Measurements from ENCODE around the gene SLC6A4.

The SLC6A4 gene

GRCh38 chr17:30222251-30222650 lies 13.2 kb downstream of the SLC6A4 start:
- ATAC-seq (replicated peaks) (no peak), DNase-seq (no peak)
- H3K9me3 Mint-ChIP-seq: no peaks in the 10 kb centered on the region
- H3K4me3 Mint-ChIP-seq: no peak overlapping the region
- no peaks in the 10 kb centered on the region for H3K36me3 Mint-ChIP-seq (ENCODE audit: insufficient read depth)
- no peak overlapping the region for H3K27ac Mint-ChIP-seq
- peaks cover 23 to 41% of the 10 kb centered on the region in 2 donors for H3K27me3 Mint-ChIP-seq
- no peaks in the 10 kb centered on the region for H3K4me1 Mint-ChIP-seq (ENCODE audit: low read depth in 2 of 2)

- no peaks in the 10 kb centered on the region for H3K4me1 Mint-ChIP-seq (ENCODE audit: low read depth in 2 of 2)
- no peak for ATAC-seq (replicated peaks)
- no peaks in the 10 kb centered on the region for H3K36me3 Mint-ChIP-seq (ENCODE audit: insufficient read depth)
- H3K9me3 Mint-ChIP-seq: no peaks in the 10 kb centered on the region
- peaks cover 23 to 48% of the 10 kb centered on the region in 2 donors for H3K27me3 Mint-ChIP-seq
- H3K4me3 Mint-ChIP-seq: no peak overlapping the region
- no peak overlapping the region for H3K27ac Mint-ChIP-seq
- DNase-seq: no peak
Observed at GRCh38 chr17:30221346-30221745, 14.2 kb downstream of the SLC6A4 start.

- Mint-ChIP-seq H3K36me3 (ENCODE audit: insufficient read depth) (no peaks in the 10 kb centered on the region), H3K4me3 (no peak overlapping the region), H3K27me3 (peaks cover 15 to 38% of the 10 kb centered on the region in 2 donors), H3K9me3 (no peaks in the 10 kb centered on the region), H3K4me1 (ENCODE audit: low read depth in 2 of 2) (no peaks in the 10 kb centered on the region), H3K27ac (no peak overlapping the region)
- DNase-seq (no peak), ATAC-seq (replicated peaks) (no peak)
Observed at GRCh38 chr17:30220414-30220813, 15.1 kb downstream of the SLC6A4 start.

- H3K36me3 Mint-ChIP-seq (ENCODE audit: insufficient read depth): no peaks in the 10 kb centered on the region
- ATAC-seq (replicated peaks): no peak
Observed at GRCh38 chr17:30219833-30220232, 15.7 kb downstream of the SLC6A4 start.

GRCh38 chr17:30219315-30219714 lies 16.2 kb downstream of the SLC6A4 start:
- Mint-ChIP-seq H3K4me1 (ENCODE audit: low read depth in 2 of 2) (no peaks in the 10 kb centered on the region), H3K27ac (peak overlapping the region in 1 of 2 donors; percentile 46), H3K4me3 (no peak overlapping the region), H3K27me3 (peaks cover 5 to 30% of the 10 kb centered on the region in 2 donors), H3K9me3 (no peaks in the 10 kb centered on the region), H3K36me3 (ENCODE audit: insufficient read depth) (no peaks in the 10 kb centered on the region)
- no peak for DNase-seq
- no peak for ATAC-seq (replicated peaks)

More at GRCh38 chr17:30219833-30220232, 15.7 kb downstream of the SLC6A4 start:
- H3K27ac Mint-ChIP-seq: no peak overlapping the region
- H3K4me1 Mint-ChIP-seq (ENCODE audit: low read depth in 2 of 2): no peaks in the 10 kb centered on the region
- H3K27me3 Mint-ChIP-seq: peaks cover 10 to 33% of the 10 kb centered on the region in 2 donors
- no peak for DNase-seq
- H3K9me3 Mint-ChIP-seq: no peaks in the 10 kb centered on the region
- no peak overlapping the region for H3K4me3 Mint-ChIP-seq

- no peak overlapping the region for H3K4me3 Mint-ChIP-seq
- no peak for ATAC-seq (replicated peaks)
- H3K27me3 Mint-ChIP-seq: peaks cover 5 to 30% of the 10 kb centered on the region in 2 donors
- no peaks in the 10 kb centered on the region for H3K9me3 Mint-ChIP-seq
- no peaks in the 10 kb centered on the region for H3K4me1 Mint-ChIP-seq (ENCODE audit: low read depth in 2 of 2)
- peak overlapping the region in 1 of 2 donors; percentile 46 for H3K27ac Mint-ChIP-seq
- no peak for DNase-seq
- no peaks in the 10 kb centered on the region for H3K36me3 Mint-ChIP-seq (ENCODE audit: insufficient read depth)
Observed at GRCh38 chr17:30218799-30219198, 16.7 kb downstream of the SLC6A4 start.

- Mint-ChIP-seq H3K4me3 (no peak overlapping the region), H3K36me3 (ENCODE audit: insufficient read depth) (no peaks in the 10 kb centered on the region), H3K9me3 (no peaks in the 10 kb centered on the region), H3K27me3 (peaks cover 5 to 30% of the 10 kb centered on the region in 2 donors), H3K4me1 (ENCODE audit: low read depth in 2 of 2) (no peaks in the 10 kb centered on the region), H3K27ac (no peak overlapping the region)
- no peak for ATAC-seq (replicated peaks)
- DNase-seq: no peak
Observed at GRCh38 chr17:30217746-30218245, 17.7 kb downstream of the SLC6A4 start.

- peaks cover 5 to 28% of the 10 kb centered on the region in 2 donors for H3K27me3 Mint-ChIP-seq
- no peaks in the 10 kb centered on the region for H3K9me3 Mint-ChIP-seq
- ATAC-seq (replicated peaks) (no peak), DNase-seq (no peak)
- H3K4me3 Mint-ChIP-seq: no peak overlapping the region
- no peaks in the 10 kb centered on the region for H3K4me1 Mint-ChIP-seq (ENCODE audit: low read depth in 2 of 2)
- no peak overlapping the region for H3K27ac Mint-ChIP-seq
- H3K36me3 Mint-ChIP-seq (ENCODE audit: insufficient read depth): no peaks in the 10 kb centered on the region
Observed at GRCh38 chr17:30217054-30217453, 18.4 kb downstream of the SLC6A4 start.

GRCh38 chr17:30212750-30213149 lies 22.7 kb downstream of the SLC6A4 start:
- H3K27me3 Mint-ChIP-seq: peaks cover 5 to 21% of the 10 kb centered on the region in 2 donors
- peaks cover 6 to 7% of the 10 kb centered on the region in 2 donors for H3K4me1 Mint-ChIP-seq (ENCODE audit: low read depth in 2 of 2)
- H3K9me3 Mint-ChIP-seq: no peaks in the 10 kb centered on the region
- peak overlapping the region in 1 of 2 donors; percentile 21 for H3K27ac Mint-ChIP-seq
- ATAC-seq (replicated peaks) (no peak), DNase-seq (no peak)
- no peaks in the 10 kb centered on the region for H3K36me3 Mint-ChIP-seq (ENCODE audit: insufficient read depth)
- no peak overlapping the region for H3K4me3 Mint-ChIP-seq

GRCh38 chr17:30211371-30211770 lies 24.1 kb downstream of the SLC6A4 start:
- peak; percentile 54 for ATAC-seq (replicated peaks)
- Mint-ChIP-seq H3K27ac (peak overlapping the region in 1 of 2 donors; percentile 70), H3K4me3 (no peak overlapping the region)

GRCh38 chr17:30210901-30211300 lies 24.6 kb downstream of the SLC6A4 start:
- Mint-ChIP-seq H3K9me3 (no peaks in the 10 kb centered on the region), H3K4me3 (no peak overlapping the region), H3K27ac (peak overlapping the region in 1 of 2 donors; percentile 70), H3K4me1 (ENCODE audit: low read depth in 2 of 2) (peaks cover 6 to 7% of the 10 kb centered on the region in 2 donors), H3K36me3 (ENCODE audit: insufficient read depth) (no peaks in the 10 kb centered on the region), H3K27me3 (peaks cover 8 to 28% of the 10 kb centered on the region in 2 donors)
- ATAC-seq (replicated peaks) (no peak), DNase-seq (no peak)

More at GRCh38 chr17:30211371-30211770, 24.1 kb downstream of the SLC6A4 start:
- DNase-seq: peak in 1 of 3 experiments; percentile 12
- H3K9me3 Mint-ChIP-seq: no peaks in the 10 kb centered on the region
- H3K4me1 Mint-ChIP-seq (ENCODE audit: low read depth in 2 of 2): peaks cover 6 to 7% of the 10 kb centered on the region in 2 donors
- H3K27me3 Mint-ChIP-seq: peaks cover 8 to 23% of the 10 kb centered on the region in 2 donors
- H3K36me3 Mint-ChIP-seq (ENCODE audit: insufficient read depth): no peaks in the 10 kb centered on the region

GRCh38 chr17:30210366-30210765 lies 25.1 kb downstream of the SLC6A4 start:
- DNase-seq: no peak

GRCh38 chr17:30209930-30210329 lies 25.6 kb downstream of the SLC6A4 start:
- H3K27me3 Mint-ChIP-seq: peaks cover 8 to 37% of the 10 kb centered on the region in 2 donors

More at GRCh38 chr17:30210366-30210765, 25.1 kb downstream of the SLC6A4 start:
- no peak overlapping the region for H3K27ac Mint-ChIP-seq
- H3K4me1 Mint-ChIP-seq (ENCODE audit: low read depth in 2 of 2): peaks cover 6 to 7% of the 10 kb centered on the region in 2 donors
- no peak overlapping the region for H3K4me3 Mint-ChIP-seq
- peaks cover 8 to 33% of the 10 kb centered on the region in 2 donors for H3K27me3 Mint-ChIP-seq
- H3K36me3 Mint-ChIP-seq (ENCODE audit: insufficient read depth): no peaks in the 10 kb centered on the region
- no peaks in the 10 kb centered on the region for H3K9me3 Mint-ChIP-seq
- ATAC-seq (replicated peaks): no peak

GRCh38 chr17:30208214-30208613 lies 27.3 kb downstream of the SLC6A4 start:
- no peak for DNase-seq
- no peak for ATAC-seq (replicated peaks)
- H3K4me1 Mint-ChIP-seq (ENCODE audit: low read depth in 2 of 2): peaks cover 6 to 7% of the 10 kb centered on the region in 2 donors
- H3K9me3 Mint-ChIP-seq: no peaks in the 10 kb centered on the region
- H3K4me3 Mint-ChIP-seq: no peak overlapping the region
- peaks cover 16 to 54% of the 10 kb centered on the region in 2 donors for H3K27me3 Mint-ChIP-seq
- peak overlapping the region; percentile 10 to 45 for H3K27ac Mint-ChIP-seq
- peaks cover 3% of the 10 kb centered on the region for H3K36me3 Mint-ChIP-seq (ENCODE audit: insufficient read depth)

More at GRCh38 chr17:30209930-30210329, 25.6 kb downstream of the SLC6A4 start:
- ATAC-seq (replicated peaks) (no peak), DNase-seq (no peak)
- Mint-ChIP-seq H3K4me1 (ENCODE audit: low read depth in 2 of 2) (peaks cover 6 to 7% of the 10 kb centered on the region in 2 donors), H3K27ac (no peak overlapping the region), H3K36me3 (ENCODE audit: insufficient read depth) (no peaks in the 10 kb centered on the region), H3K4me3 (no peak overlapping the region), H3K9me3 (no peaks in the 10 kb centered on the region)

Data from effector memory CD8-positive, alpha-beta T cell (primary cell).